ENCODE measurements around the gene PTPRT.

DNA sequence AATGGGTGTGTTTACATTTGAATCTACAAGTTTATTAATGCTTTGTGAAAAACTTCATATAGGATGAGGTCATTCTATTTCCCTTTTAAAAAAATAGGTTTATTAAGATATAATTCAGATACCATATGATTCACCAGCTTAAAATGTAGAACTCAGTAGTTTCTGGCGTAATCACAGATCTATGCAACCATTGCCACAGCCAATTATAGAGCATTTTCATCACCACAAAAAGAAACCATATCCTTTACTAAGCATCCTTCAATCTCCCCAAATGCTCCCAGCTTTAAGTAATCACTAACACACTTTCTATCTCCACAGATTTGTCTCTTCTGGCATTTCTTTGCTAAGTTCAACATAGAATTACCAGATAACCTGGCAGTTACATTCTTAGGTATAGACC lies 137.2 kb downstream of the PTPRT start:
- TF ChIP-seq, protein P1, sequence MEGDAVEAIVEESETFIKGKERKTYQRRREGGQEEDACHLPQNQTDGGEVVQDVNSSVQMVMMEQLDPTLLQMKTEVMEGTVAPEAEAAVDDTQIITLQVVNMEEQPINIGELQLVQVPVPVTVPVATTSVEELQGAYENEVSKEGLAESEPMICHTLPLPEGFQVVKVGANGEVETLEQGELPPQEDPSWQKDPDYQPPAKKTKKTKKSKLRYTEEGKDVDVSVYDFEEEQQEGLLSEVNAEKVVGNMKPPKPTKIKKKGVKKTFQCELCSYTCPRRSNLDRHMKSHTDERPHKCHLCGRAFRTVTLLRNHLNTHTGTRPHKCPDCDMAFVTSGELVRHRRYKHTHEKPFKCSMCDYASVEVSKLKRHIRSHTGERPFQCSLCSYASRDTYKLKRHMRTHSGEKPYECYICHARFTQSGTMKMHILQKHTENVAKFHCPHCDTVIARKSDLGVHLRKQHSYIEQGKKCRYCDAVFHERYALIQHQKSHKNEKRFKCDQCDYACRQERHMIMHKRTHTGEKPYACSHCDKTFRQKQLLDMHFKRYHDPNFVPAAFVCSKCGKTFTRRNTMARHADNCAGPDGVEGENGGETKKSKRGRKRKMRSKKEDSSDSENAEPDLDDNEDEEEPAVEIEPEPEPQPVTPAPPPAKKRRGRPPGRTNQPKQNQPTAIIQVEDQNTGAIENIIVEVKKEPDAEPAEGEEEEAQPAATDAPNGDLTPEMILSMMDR (IDR thresholded peaks at IDR 0.05): no peak
- no peak for TF ChIP-seq POLR2AphosphoS5 (IDR thresholded peaks at IDR 0.05)

Data from breast epithelium (tissue), 3 donors.